ENCODE data around the gene GPATCH8.

Gene GPATCH8

DNA sequence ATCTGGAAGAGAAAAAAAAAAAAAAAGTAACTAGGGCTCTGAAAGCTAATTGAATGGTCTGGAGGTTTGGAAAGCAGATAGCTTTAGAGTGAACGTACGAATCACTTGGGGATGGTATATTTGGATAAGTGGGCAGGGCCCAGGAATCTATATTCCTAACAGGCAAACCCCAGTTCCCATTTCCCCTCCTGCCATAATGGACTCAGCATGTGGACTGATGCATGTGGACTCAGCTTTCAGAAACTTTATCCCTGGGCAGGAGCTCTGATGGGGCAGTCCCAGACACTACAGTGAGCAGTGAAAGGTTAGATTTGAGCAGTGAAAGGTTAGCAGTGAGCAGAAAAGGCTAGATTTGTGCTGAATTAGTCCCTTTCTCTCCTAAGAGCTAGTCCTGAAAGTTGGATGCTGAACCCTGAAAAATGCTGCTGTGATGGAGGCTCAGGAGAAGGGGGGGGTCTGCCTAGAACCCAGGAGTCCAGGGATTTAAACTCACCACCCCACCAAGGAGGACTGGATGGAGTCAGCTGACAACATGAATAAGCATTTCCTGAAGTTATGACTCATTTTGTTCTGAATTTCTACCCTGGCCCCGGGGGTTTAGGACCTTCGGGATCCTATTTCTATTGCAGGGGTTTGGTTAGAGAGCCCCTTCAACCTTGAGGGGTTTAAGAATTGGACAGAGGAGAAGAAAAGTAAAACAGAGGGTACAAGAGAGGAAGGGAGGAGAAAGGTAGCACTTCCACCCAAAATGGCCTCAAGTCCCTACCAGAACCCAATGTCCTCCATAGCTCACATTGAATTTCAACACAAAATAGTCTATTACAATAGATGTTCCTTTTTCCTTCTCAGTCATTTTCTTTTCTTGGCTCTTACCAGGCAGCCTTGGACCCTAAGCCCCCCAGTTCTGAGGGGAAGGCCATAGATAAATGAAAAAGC lies 43.7 kb upstream of the GPATCH8 start:
- TF ChIP-seq, protein P1, sequence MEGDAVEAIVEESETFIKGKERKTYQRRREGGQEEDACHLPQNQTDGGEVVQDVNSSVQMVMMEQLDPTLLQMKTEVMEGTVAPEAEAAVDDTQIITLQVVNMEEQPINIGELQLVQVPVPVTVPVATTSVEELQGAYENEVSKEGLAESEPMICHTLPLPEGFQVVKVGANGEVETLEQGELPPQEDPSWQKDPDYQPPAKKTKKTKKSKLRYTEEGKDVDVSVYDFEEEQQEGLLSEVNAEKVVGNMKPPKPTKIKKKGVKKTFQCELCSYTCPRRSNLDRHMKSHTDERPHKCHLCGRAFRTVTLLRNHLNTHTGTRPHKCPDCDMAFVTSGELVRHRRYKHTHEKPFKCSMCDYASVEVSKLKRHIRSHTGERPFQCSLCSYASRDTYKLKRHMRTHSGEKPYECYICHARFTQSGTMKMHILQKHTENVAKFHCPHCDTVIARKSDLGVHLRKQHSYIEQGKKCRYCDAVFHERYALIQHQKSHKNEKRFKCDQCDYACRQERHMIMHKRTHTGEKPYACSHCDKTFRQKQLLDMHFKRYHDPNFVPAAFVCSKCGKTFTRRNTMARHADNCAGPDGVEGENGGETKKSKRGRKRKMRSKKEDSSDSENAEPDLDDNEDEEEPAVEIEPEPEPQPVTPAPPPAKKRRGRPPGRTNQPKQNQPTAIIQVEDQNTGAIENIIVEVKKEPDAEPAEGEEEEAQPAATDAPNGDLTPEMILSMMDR (IDR thresholded peaks at IDR 0.05; ENCODE audit: low read depth, low read length, missing control alignments) = no peak
- no peak for DNase-seq (ENCODE audit: low read depth)
- H3K4me3 ChIP-seq (ENCODE audit: low read depth, low read length) = no peak overlapping the region
- in situ Hi-C loops (cut with HindIII; ENCODE audit: low sequenced_read_pairs) = no loop called here

DNA sequence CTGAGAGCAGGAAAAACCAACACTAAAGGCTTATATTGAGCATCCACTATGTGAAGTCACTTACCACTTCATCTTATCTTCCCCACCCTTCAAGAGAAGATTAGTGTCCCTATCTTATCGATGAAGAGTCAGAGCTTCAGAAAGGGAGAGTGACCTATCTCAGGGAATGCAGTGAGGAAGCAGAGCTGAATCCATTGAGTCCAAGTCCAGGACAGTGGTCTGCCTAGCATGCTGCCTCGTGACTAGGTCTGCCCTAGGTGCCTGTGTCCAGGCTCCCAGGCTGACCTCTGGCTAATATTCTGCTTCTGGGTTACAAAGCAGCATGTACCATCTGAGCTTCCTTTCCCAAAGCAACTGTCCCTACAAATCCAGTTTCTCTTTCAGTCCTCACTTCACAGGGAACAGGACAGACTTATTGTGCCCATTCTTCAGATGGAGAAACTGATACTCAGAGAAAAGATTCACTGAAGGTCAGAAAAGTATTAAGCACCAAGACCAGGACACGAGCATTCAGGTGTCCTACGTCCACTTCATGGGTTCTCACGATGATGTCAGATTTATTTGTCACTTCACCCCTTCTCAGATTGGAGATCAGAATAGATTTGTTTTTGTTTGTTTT lies 40.8 kb upstream of the GPATCH8 start:
- no peak overlapping the region for H3K4me3 ChIP-seq (ENCODE audit: low read depth, low read length)
- DNase-seq (ENCODE audit: low read depth) = no peak
- TF ChIP-seq, protein P1 (IDR thresholded peaks at IDR 0.05; ENCODE audit: low read depth, low read length, missing control alignments) = no peak
- in situ Hi-C loops (cut with HindIII; ENCODE audit: low sequenced_read_pairs) = no loop called here

DNA sequence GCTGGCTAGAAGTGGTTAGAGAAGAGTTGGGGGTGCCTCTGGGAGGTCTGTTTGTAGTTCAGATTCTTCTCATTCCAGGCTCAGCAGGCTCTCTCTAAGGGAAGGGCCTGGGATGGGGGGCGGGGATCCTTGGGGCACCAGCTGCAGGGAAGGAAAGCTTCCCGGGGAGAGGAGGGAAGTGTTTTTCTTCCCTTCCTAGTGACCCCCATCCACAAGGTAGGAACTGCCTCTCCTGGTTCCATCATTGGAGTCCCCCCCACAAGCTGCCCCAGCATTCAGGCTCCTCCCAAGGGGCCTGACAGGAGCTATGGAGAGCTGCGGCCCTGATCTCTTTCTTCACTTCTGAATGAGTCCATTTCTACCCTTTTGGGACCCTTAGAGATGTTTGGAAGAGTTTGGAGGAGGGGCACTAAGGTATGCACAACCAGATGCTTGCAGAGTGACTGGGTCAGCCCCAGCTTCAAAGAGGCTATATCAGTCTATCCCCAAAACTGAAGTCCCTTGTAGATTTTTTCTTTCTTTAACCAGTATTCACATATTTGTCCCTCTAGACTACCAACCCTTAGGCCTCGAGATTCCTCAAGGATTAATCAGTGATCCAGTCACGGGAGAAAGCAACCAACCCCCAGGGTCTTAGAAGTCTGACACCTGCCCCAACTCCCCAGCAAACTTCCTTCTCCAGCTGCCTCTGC lies 40.2 kb upstream of the GPATCH8 start:
- peak; percentile 79 for DNase-seq (ENCODE audit: low read depth)
- no peak overlapping the region for H3K4me3 ChIP-seq (ENCODE audit: low read depth, low read length)
- TF ChIP-seq, protein P1 (IDR thresholded peaks at IDR 0.05; ENCODE audit: low read depth, low read length, missing control alignments) = no peak
- in situ Hi-C loops (cut with HindIII; ENCODE audit: low sequenced_read_pairs) = no loop called here

DNA sequence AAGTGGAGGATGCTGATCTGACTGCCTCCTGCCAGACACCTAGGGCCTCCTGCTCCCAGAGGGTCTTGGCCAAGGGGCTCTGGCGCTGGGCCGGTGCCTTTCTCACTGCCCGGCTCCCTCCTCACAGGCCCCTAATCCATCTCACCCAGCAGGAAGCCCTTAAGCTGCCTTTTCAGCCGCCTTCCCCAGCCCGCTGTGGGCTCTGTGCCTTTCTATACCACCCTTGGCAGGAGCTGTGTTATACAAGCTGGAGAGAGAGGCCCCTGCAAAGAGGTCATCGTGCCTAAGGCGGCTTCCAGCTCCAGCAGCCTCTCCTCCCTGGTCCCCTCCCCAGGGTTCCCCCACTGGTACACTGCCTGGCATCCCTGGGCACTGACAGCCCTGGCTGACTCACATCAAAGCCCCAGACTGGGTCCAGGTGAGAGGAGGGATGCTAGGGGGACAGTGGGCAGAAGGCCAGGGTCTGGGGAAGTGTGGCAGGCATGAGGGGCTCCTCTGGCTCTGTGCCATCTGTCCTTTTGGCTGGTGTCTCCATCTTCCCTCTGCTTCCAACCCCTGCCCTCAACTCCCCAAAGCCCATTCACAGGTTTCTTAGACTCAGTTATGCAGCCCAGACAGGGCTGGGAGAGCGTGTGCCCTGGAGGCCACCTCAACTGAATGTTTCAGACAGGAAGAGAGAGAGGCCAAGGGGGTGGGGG lies 38.8 kb upstream of the GPATCH8 start:
- no peak for DNase-seq (ENCODE audit: low read depth)
- TF ChIP-seq, protein P1 (IDR thresholded peaks at IDR 0.05; ENCODE audit: low read depth, low read length, missing control alignments) = no peak
- in situ Hi-C loops (cut with HindIII; ENCODE audit: low sequenced_read_pairs) = no loop called here
- no peak overlapping the region for H3K4me3 ChIP-seq (ENCODE audit: low read depth, low read length)

DNA sequence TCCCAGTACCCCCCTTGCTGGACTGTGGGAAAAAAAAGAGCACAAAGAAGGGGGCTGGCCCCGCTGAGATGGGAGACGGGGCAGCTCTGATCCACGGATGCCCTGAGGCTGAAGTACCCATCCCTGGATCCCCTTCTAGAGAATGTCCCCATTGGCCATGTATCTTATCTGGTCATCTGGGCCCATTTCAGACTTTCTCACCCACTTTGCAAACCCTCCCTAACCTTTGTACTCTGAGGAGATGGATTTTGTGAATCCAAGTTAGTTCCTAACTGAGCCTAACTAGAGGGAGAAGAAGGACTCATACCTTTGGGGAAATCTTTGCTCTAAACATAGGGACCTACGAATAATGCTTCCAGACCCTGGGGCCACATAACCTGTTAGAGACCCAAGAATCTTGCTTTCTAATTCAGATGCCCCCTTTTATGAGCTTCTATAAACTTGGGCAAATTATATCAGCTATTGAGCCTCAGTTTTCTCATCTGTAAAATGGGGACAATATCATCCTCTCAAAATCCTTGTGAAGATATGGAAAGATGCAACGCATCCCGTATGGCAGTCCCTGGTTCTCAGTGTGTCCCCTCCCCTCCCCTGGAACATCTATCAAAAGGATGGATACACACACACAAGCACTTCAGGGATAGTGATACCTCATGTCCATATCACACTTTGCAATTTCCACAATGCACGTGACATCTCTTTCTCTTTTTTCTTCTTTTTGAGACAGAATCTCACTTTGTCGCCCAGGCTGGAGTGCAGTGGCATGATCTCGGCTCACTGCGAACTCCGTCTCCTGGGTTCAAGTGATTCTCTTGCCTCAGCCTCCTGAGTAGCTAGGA lies 37.3 kb upstream of the GPATCH8 start:
- in situ Hi-C loops (cut with HindIII; ENCODE audit: low sequenced_read_pairs) = no loop called here
- TF ChIP-seq, protein P1 (IDR thresholded peaks at IDR 0.05; ENCODE audit: low read depth, low read length, missing control alignments) = no peak
- no peak for DNase-seq (ENCODE audit: low read depth)
- no peak overlapping the region for H3K4me3 ChIP-seq (ENCODE audit: low read depth, low read length)
